ENCODE measurements around the gene SUB1.
"Not testable (repeated sequence)": the region's sequence is repeated elsewhere in the genome, so short reads cannot be mapped to it uniquely, and the experiment has no call there.

The SUB1 gene

GRCh38 chr5:32598260-32598937, 13.0 kb downstream of the SUB1 start:
- DNase-seq (ENCODE audit: extremely low read depth in 1 of 2, low read depth in 1 of 2) = no peak

- no peak for DNase-seq (ENCODE audit: extremely low read depth in 1 of 2, low read depth in 1 of 2)
Measured at GRCh38 chr5:32598997-32599549, 13.7 kb downstream of the SUB1 start.

GRCh38 chr5:32600054-32600622, 14.8 kb downstream of the SUB1 start:
- no peak for DNase-seq (ENCODE audit: extremely low read depth in 1 of 2, low read depth in 1 of 2)

- DNase-seq (ENCODE audit: extremely low read depth in 1 of 2, low read depth in 1 of 2) = no peak
Measured at GRCh38 chr5:32601623-32602295, 16.4 kb downstream of the SUB1 start.

- DNase-seq (ENCODE audit: extremely low read depth in 1 of 2, low read depth in 1 of 2) = no peak
Measured at GRCh38 chr5:32602906-32603305, 17.5 kb downstream of the SUB1 start.

- no peak for DNase-seq (ENCODE audit: extremely low read depth in 1 of 2, low read depth in 1 of 2)
Measured at GRCh38 chr5:32604800-32605765, 19.7 kb downstream of the SUB1 start.

- no peak for DNase-seq (ENCODE audit: extremely low read depth in 1 of 2, low read depth in 1 of 2)
Measured at GRCh38 chr5:32605766-32606152, 20.4 kb downstream of the SUB1 start.

GRCh38 chr5:32612134-32612888, 27.0 kb downstream of the SUB1 start:
- DNase-seq (ENCODE audit: extremely low read depth in 1 of 2, low read depth in 1 of 2) = no peak

GRCh38 chr5:32613050-32613672, 27.8 kb downstream of the SUB1 start:
- peak; percentile 54 to 66 for DNase-seq (ENCODE audit: extremely low read depth in 1 of 2, low read depth in 1 of 2)

GRCh38 chr5:32615236-32615635, 29.9 kb downstream of the SUB1 start:
- DNase-seq (ENCODE audit: extremely low read depth in 1 of 2, low read depth in 1 of 2) = no peak

GRCh38 chr5:32618962-32619361, 33.6 kb downstream of the SUB1 start:
- no peak for DNase-seq (ENCODE audit: extremely low read depth in 1 of 2, low read depth in 1 of 2)

GRCh38 chr5:32621256-32621655, 35.9 kb downstream of the SUB1 start:
- no peak for DNase-seq (ENCODE audit: extremely low read depth in 1 of 2, low read depth in 1 of 2)

GRCh38 chr5:32625106-32625505, 39.7 kb downstream of the SUB1 start:
- no peak for DNase-seq (ENCODE audit: extremely low read depth in 1 of 2, low read depth in 1 of 2)

GRCh38 chr5:32625547-32625946, 40.2 kb downstream of the SUB1 start:
- DNase-seq (ENCODE audit: extremely low read depth in 1 of 2, low read depth in 1 of 2) = no peak

GRCh38 chr5:32627219-32627870, 42.0 kb downstream of the SUB1 start:
- DNase-seq (ENCODE audit: extremely low read depth in 1 of 2, low read depth in 1 of 2) = no peak

GRCh38 chr5:32628049-32628844, 42.9 kb downstream of the SUB1 start:
- DNase-seq (ENCODE audit: extremely low read depth in 1 of 2, low read depth in 1 of 2) = no peak

- DNase-seq (ENCODE audit: extremely low read depth in 1 of 2, low read depth in 1 of 2) = no peak
Measured at GRCh38 chr5:32630867-32631491, 45.6 kb downstream of the SUB1 start.

GRCh38 chr5:32633017-32633416, 47.7 kb downstream of the SUB1 start:
- not testable (repeated sequence) for DNase-seq (ENCODE audit: extremely low read depth in 1 of 2, low read depth in 1 of 2)
